ENCODE measurements around the gene BOC. TPM values are rescaled to one million over a fixed set of nuclear protein-coding genes. Genes with fewer than 3 reads are reported as not detected.

Gene BOC
- total and polyA plus RNA-seq, 2 experiments from 2014 or later, result 17.9 to 28.2 TPM

- over 99% methylated on average over 14 of the region's 14 CpGs for WGBS (ENCODE audit: low lambda C conversion rate, missing lambda C conversion rate)
- H4K20me1 ChIP-seq (ENCODE audit: insufficient read depth, poor library complexity, severe bottlenecking), result peaks cover 13% of the 10 kb centered on the region
- peaks cover 12% of the 10 kb centered on the region for H3K4me1 ChIP-seq (ENCODE audit: insufficient read depth)
- no peak overlapping the region for H2AFZ ChIP-seq
- no peak overlapping the region for H3K4me2 ChIP-seq
- H3K9me3 ChIP-seq (ENCODE audit: low read depth), result no peaks in the 10 kb centered on the region
- H3K79me2 ChIP-seq, result peaks cover 9% of the 10 kb centered on the region
- no peaks in the 10 kb centered on the region for H3K36me3 ChIP-seq (replicated peaks; ENCODE audit: insufficient read depth, low read depth)
- TF ChIP-seq EZH2phosphoT487 (IDR thresholded peaks at IDR 0.05; ENCODE audit: low read depth, severe bottlenecking, unreplicated experiment), result no peak
- no peak for TF ChIP-seq CTCF (IDR thresholded peaks at IDR 0.05; ENCODE audit: poor library complexity)
- no peak for TF ChIP-seq EZH2 (IDR thresholded peaks at IDR 0.05; ENCODE audit: borderline replicate concordance)
- H3K27ac ChIP-seq, result no peak overlapping the region
- no peak overlapping the region for H3K4me3 ChIP-seq
- H3K27me3 ChIP-seq, result no peaks in the 10 kb centered on the region
- DNase-seq (ENCODE audit: low spot score), result no peak
- H3K9me2 ChIP-seq (replicated peaks; ENCODE audit: insufficient read depth), result no peaks in the 10 kb centered on the region
These were observed 39.2 kb downstream of the BOC start for GRCh38 chr3:113250566-113250965.

- no peak for DNase-seq (ENCODE audit: low spot score)
- Histone ChIP-seq H3K79me2 (peaks cover 7% of the 10 kb centered on the region), H3K4me2 (no peak overlapping the region), H3K9me3 (ENCODE audit: low read depth) (no peaks in the 10 kb centered on the region), H3K4me3 (no peak overlapping the region), H4K20me1 (ENCODE audit: insufficient read depth, poor library complexity, severe bottlenecking) (peaks cover 13% of the 10 kb centered on the region), H3K36me3 (replicated peaks; ENCODE audit: insufficient read depth, low read depth) (no peaks in the 10 kb centered on the region), H3K4me1 (ENCODE audit: insufficient read depth) (peaks cover 2% of the 10 kb centered on the region), H3K9me2 (replicated peaks; ENCODE audit: insufficient read depth) (no peaks in the 10 kb centered on the region), H3K27me3 (no peaks in the 10 kb centered on the region), H3K27ac (no peak overlapping the region), H2AFZ (no peak overlapping the region)
- WGBS (ENCODE audit: low lambda C conversion rate, missing lambda C conversion rate), result 85% methylated on average over 4 of the region's 4 CpGs
- TF ChIP-seq CTCF (IDR thresholded peaks at IDR 0.05; ENCODE audit: poor library complexity) (no peak), EZH2 (IDR thresholded peaks at IDR 0.05; ENCODE audit: borderline replicate concordance) (no peak), EZH2phosphoT487 (IDR thresholded peaks at IDR 0.05; ENCODE audit: low read depth, severe bottlenecking, unreplicated experiment) (no peak)
These were observed 40.5 kb downstream of the BOC start for GRCh38 chr3:113251817-113252216.

GRCh38 chr3:113252553-113252952 is 41.2 kb downstream of the BOC start:
- DNase-seq (ENCODE audit: low spot score), result no peak
- H3K4me3 ChIP-seq, result no peak overlapping the region
- H3K27me3 ChIP-seq, result no peaks in the 10 kb centered on the region
- H3K36me3 ChIP-seq (replicated peaks; ENCODE audit: insufficient read depth, low read depth), result no peaks in the 10 kb centered on the region
- H4K20me1 ChIP-seq (ENCODE audit: insufficient read depth, poor library complexity, severe bottlenecking), result peaks cover 10% of the 10 kb centered on the region
- H2AFZ ChIP-seq, result no peak overlapping the region
- no peaks in the 10 kb centered on the region for H3K9me2 ChIP-seq (replicated peaks; ENCODE audit: insufficient read depth)
- no peaks in the 10 kb centered on the region for H3K9me3 ChIP-seq (ENCODE audit: low read depth)
- TF ChIP-seq EZH2 (IDR thresholded peaks at IDR 0.05; ENCODE audit: borderline replicate concordance), result no peak
- TF ChIP-seq CTCF (IDR thresholded peaks at IDR 0.05; ENCODE audit: poor library complexity), result no peak
- TF ChIP-seq EZH2phosphoT487 (IDR thresholded peaks at IDR 0.05; ENCODE audit: low read depth, severe bottlenecking, unreplicated experiment), result no peak
- peaks cover 6% of the 10 kb centered on the region for H3K79me2 ChIP-seq
- no peaks in the 10 kb centered on the region for H3K4me1 ChIP-seq (ENCODE audit: insufficient read depth)
- WGBS (ENCODE audit: low lambda C conversion rate, missing lambda C conversion rate), result 79% methylated on average over 4 of the region's 4 CpGs
- H3K4me2 ChIP-seq, result no peak overlapping the region
- no peak overlapping the region for H3K27ac ChIP-seq

- no peak for TF ChIP-seq EZH2phosphoT487 (IDR thresholded peaks at IDR 0.05; ENCODE audit: low read depth, severe bottlenecking, unreplicated experiment)
- TF ChIP-seq CTCF (IDR thresholded peaks at IDR 0.05; ENCODE audit: poor library complexity), result no peak
- TF ChIP-seq EZH2 (IDR thresholded peaks at IDR 0.05; ENCODE audit: borderline replicate concordance), result no peak
- no peaks in the 10 kb centered on the region for H3K9me3 ChIP-seq (ENCODE audit: low read depth)
- H3K27ac ChIP-seq, result peak overlapping the region; percentile 53
- no peaks in the 10 kb centered on the region for H3K79me2 ChIP-seq
- no peaks in the 10 kb centered on the region for H3K36me3 ChIP-seq (replicated peaks; ENCODE audit: insufficient read depth, low read depth)
- H3K27me3 ChIP-seq, result no peaks in the 10 kb centered on the region
- no peak overlapping the region for H2AFZ ChIP-seq
- DNase-seq (ENCODE audit: low spot score), result no peak
- no peak overlapping the region for H3K4me3 ChIP-seq
- H4K20me1 ChIP-seq (ENCODE audit: insufficient read depth, poor library complexity, severe bottlenecking), result peaks cover 3% of the 10 kb centered on the region
- H3K4me2 ChIP-seq, result no peak overlapping the region
- WGBS (ENCODE audit: low lambda C conversion rate, missing lambda C conversion rate), result 89% methylated on average over 3 of the region's 3 CpGs
- no peaks in the 10 kb centered on the region for H3K4me1 ChIP-seq (ENCODE audit: insufficient read depth)
- H3K9me2 ChIP-seq (replicated peaks; ENCODE audit: insufficient read depth), result no peaks in the 10 kb centered on the region
These were observed 42.3 kb downstream of the BOC start for GRCh38 chr3:113253702-113254101.
